Stimulated activated CD4-positive, alpha-beta T cell treated with anti-CD3 and anti-CD28 coated beads, Interleukin-12 subunit alpha, Interleukin-12 subunit beta, amount 100 ng/mL, for 48 hours (primary cell): ENCODE data around the gene HUNK.

Experiments
- DNase-seq, 3 donors: peaks; one replicate each; pipeline ENCODE4 v3.0.0-alpha.2; 2020; ENCODE audit warnings: low read depth in 2 of 3, low spot score in 1 of 3

Gene HUNK

GRCh38 chr21:31895077-31895835, 22.4 kb downstream of the HUNK start:
- DNase-seq, result no peak

- DNase-seq, result no peak
These were observed 23.2 kb downstream of the HUNK start for GRCh38 chr21:31896019-31896418.

- DNase-seq, result no peak
These were observed 24.5 kb downstream of the HUNK start for GRCh38 chr21:31897311-31897710.

GRCh38 chr21:31898933-31899630, 26.3 kb downstream of the HUNK start:
- no peak for DNase-seq

GRCh38 chr21:31900121-31900895, 27.5 kb downstream of the HUNK start:
- DNase-seq, result no peak

- no peak for DNase-seq
These were observed 28.5 kb downstream of the HUNK start for GRCh38 chr21:31901315-31901714.

GRCh38 chr21:31902438-31902837, 29.6 kb downstream of the HUNK start:
- DNase-seq, result no peak

GRCh38 chr21:31903896-31904295, 31.1 kb downstream of the HUNK start:
- no peak for DNase-seq

GRCh38 chr21:31905503-31906451, 33.0 kb downstream of the HUNK start:
- no peak for DNase-seq

GRCh38 chr21:31908106-31909031, 35.5 kb downstream of the HUNK start:
- DNase-seq, result no peak

- no peak for DNase-seq
These were observed 36.6 kb downstream of the HUNK start for GRCh38 chr21:31909153-31910073.

GRCh38 chr21:31910074-31910470, 37.3 kb downstream of the HUNK start:
- DNase-seq, result no peak

- DNase-seq, result no peak
These were observed 38.5 kb downstream of the HUNK start for GRCh38 chr21:31911138-31911907.

- DNase-seq, result no peak
These were observed 39.7 kb downstream of the HUNK start for GRCh38 chr21:31912501-31912900.

GRCh38 chr21:31913182-31913608, 40.4 kb downstream of the HUNK start:
- no peak for DNase-seq

GRCh38 chr21:31914472-31914871, 41.7 kb downstream of the HUNK start:
- no peak for DNase-seq

- DNase-seq, result no peak
These were observed 42.7 kb downstream of the HUNK start for GRCh38 chr21:31915566-31915965.

GRCh38 chr21:31917108-31917507, 44.3 kb downstream of the HUNK start:
- DNase-seq, result no peak
